ENCODE data around the gene TMOD2. TPM values are rescaled to one million over a fixed set of nuclear protein-coding genes. Genes with fewer than 3 reads are reported as not detected.

The TMOD2 gene
- total RNA-seq, 1 donor from 2014 or later: 1.9 TPM

DNA sequence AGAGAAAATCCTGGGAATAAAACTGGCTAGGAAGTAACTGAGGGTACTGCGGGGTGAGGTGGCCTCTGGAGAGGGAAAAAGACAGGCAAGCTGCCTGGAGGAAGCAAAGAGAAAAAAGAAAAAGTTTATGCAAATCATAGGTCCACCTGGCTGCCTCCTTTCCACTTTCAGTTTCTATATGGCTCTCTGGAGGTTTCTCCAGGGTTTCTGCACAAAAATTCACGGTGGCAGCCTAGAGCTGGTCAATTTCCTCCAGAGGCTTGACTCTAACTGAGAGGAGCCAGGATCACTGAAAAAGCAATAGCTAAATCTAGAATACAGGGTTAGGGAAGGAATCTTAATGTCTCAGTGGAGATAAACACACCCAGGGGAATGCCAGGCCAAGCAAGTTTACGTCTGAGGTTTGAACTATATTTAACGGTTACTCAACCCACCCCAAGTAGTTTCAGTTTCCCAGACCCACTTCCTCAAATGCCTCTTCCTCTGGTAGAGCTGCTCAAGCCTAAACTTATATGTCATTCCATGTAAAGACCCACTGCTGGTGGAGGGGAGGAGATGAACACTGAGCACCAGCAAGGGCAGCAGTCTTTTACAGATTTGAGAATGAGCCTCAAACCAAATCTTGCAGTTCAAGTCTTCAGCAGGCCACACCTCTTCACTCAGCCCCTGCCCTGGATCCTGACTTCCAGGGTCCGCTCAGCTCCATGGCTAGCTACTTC lies 19.7 kb upstream of the TMOD2 start:
- Histone ChIP-seq H3K4me1 (peaks cover 1% of the 10 kb centered on the region), H3K9ac (no peak overlapping the region), H3K9me3 (ENCODE audit: low read depth) (no peaks in the 10 kb centered on the region), H3K27ac (no peak overlapping the region), H3K79me2 (ENCODE audit: low read depth) (no peaks in the 10 kb centered on the region), H2AFZ (replicated peaks) (no peak overlapping the region), H4K20me1 (ENCODE audit: low read depth) (peaks cover 2% of the 10 kb centered on the region), H3K36me3 (no peaks in the 10 kb centered on the region), H3F3A (ENCODE audit: low read depth) (no peaks in the 10 kb centered on the region), H3K4me3 (no peak overlapping the region), H3K27me3 (peaks cover 25% of the 10 kb centered on the region), H3K4me2 (no peak overlapping the region)
- H3K9me3 Mint-ChIP-seq: no peaks in the 10 kb centered on the region
- H3K27ac Mint-ChIP-seq: no peak overlapping the region
- DNase-seq (ENCODE audit: low spot score): no peak
- H3K4me1 Mint-ChIP-seq: peaks cover 42% of the 10 kb centered on the region
- TF ChIP-seq EZH2 (IDR thresholded peaks at IDR 0.05): no peak
- TF ChIP-seq EZH2phosphoT487 (IDR thresholded peaks at IDR 0.05): no peak
- no peak for TF ChIP-seq CTCF (IDR thresholded peaks at IDR 0.05)
- H3K36me3 Mint-ChIP-seq: no peaks in the 10 kb centered on the region
- no peak overlapping the region for H3K4me3 Mint-ChIP-seq
- H3K27me3 Mint-ChIP-seq (ENCODE audit: insufficient read depth, low read depth): peaks cover 9% of the 10 kb centered on the region

- H3K79me2 ChIP-seq (ENCODE audit: low read depth): no peaks in the 10 kb centered on the region
- Mint-ChIP-seq H3K4me3 (no peak overlapping the region), H3K9me3 (no peaks in the 10 kb centered on the region), H3K27ac (no peak overlapping the region), H3K4me1 (peaks cover 35% of the 10 kb centered on the region), H3K27me3 (ENCODE audit: insufficient read depth, low read depth) (peaks cover 10% of the 10 kb centered on the region), H3K36me3 (no peaks in the 10 kb centered on the region)
- H3F3A ChIP-seq (ENCODE audit: low read depth): no peaks in the 10 kb centered on the region
- no peaks in the 10 kb centered on the region for H3K9me3 ChIP-seq (ENCODE audit: low read depth)
- H3K4me1 ChIP-seq: peaks cover 5% of the 10 kb centered on the region
- H3K36me3 ChIP-seq: no peaks in the 10 kb centered on the region
- no peak overlapping the region for H3K9ac ChIP-seq
- DNase-seq (ENCODE audit: low spot score): no peak
- no peak overlapping the region for H3K27ac ChIP-seq
- no peak overlapping the region for H3K4me3 ChIP-seq
- H3K27me3 ChIP-seq: peaks cover 35% of the 10 kb centered on the region
- H2AFZ ChIP-seq (replicated peaks): no peak overlapping the region
- TF ChIP-seq EZH2phosphoT487 (IDR thresholded peaks at IDR 0.05): no peak
- H4K20me1 ChIP-seq (ENCODE audit: low read depth): peaks cover 4% of the 10 kb centered on the region
- H3K4me2 ChIP-seq: no peak overlapping the region
Observed at GRCh38 chr15:51732646-51733045, 18.8 kb upstream of the TMOD2 start.

GRCh38 chr15:51735228-51736010 lies 16.0 kb upstream of the TMOD2 start:
- H3K4me1 ChIP-seq: peaks cover 5% of the 10 kb centered on the region
- H3F3A ChIP-seq (ENCODE audit: low read depth): peaks cover 18% of the 10 kb centered on the region
- TF ChIP-seq EZH2 (IDR thresholded peaks at IDR 0.05) (no peak), EZH2phosphoT487 (IDR thresholded peaks at IDR 0.05) (no peak), CTCF (IDR thresholded peaks at IDR 0.05) (peak; percentile 10)
- peaks cover 62% of the 10 kb centered on the region for H3K27me3 ChIP-seq
- Mint-ChIP-seq H3K27ac (no peak overlapping the region), H3K36me3 (no peaks in the 10 kb centered on the region), H3K4me3 (no peak overlapping the region), H3K9me3 (no peaks in the 10 kb centered on the region), H3K4me1 (peaks cover 40% of the 10 kb centered on the region), H3K27me3 (ENCODE audit: insufficient read depth, low read depth) (peaks cover 10% of the 10 kb centered on the region)
- no peaks in the 10 kb centered on the region for H3K79me2 ChIP-seq (ENCODE audit: low read depth)
- H2AFZ ChIP-seq (replicated peaks): no peak overlapping the region
- no peak overlapping the region for H3K4me3 ChIP-seq
- no peaks in the 10 kb centered on the region for H3K9me3 ChIP-seq (ENCODE audit: low read depth)
- H3K27ac ChIP-seq: no peak overlapping the region
- no peak overlapping the region for H3K9ac ChIP-seq
- no peak overlapping the region for H3K4me2 ChIP-seq
- no peaks in the 10 kb centered on the region for H3K36me3 ChIP-seq
- DNase-seq (ENCODE audit: low spot score): no peak
- H4K20me1 ChIP-seq (ENCODE audit: low read depth): peaks cover 14% of the 10 kb centered on the region

DNA sequence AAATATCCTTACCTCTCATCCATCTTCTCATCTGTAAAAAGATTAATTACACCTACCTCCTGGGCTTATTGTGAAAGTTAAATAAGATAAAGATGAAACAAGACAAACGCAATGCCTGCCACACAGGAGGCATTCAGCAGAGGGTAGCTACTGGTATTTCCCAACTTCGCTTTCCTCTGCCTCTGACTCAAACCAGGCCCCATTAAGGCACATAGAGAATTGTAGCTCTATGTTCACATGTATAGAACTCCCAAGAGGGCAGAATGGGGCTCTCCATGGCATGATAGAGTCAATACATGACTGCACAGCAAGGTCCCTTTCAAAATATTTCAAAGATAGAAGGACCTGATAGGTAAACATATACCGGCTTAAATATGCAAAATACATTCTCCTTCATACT lies 15.3 kb upstream of the TMOD2 start:
- Mint-ChIP-seq H3K27me3 (ENCODE audit: insufficient read depth, low read depth) (peaks cover 10% of the 10 kb centered on the region), H3K36me3 (no peaks in the 10 kb centered on the region), H3K9me3 (no peaks in the 10 kb centered on the region), H3K4me3 (peak overlapping the region; percentile 86), H3K27ac (no peak overlapping the region), H3K4me1 (peaks cover 40% of the 10 kb centered on the region)
- peaks cover 14% of the 10 kb centered on the region for H4K20me1 ChIP-seq (ENCODE audit: low read depth)
- no peak for DNase-seq (ENCODE audit: low spot score)
- H3K4me1 ChIP-seq: peaks cover 5% of the 10 kb centered on the region
- H3K27ac ChIP-seq: no peak overlapping the region
- H3K27me3 ChIP-seq: peaks cover 64% of the 10 kb centered on the region
- H3K36me3 ChIP-seq: no peaks in the 10 kb centered on the region
- no peak overlapping the region for H3K9ac ChIP-seq
- no peak for TF ChIP-seq EZH2 (IDR thresholded peaks at IDR 0.05)
- TF ChIP-seq CTCF (IDR thresholded peaks at IDR 0.05): no peak
- TF ChIP-seq EZH2phosphoT487 (IDR thresholded peaks at IDR 0.05): no peak
- peaks cover 18% of the 10 kb centered on the region for H3F3A ChIP-seq (ENCODE audit: low read depth)
- H3K4me2 ChIP-seq: no peak overlapping the region
- no peaks in the 10 kb centered on the region for H3K9me3 ChIP-seq (ENCODE audit: low read depth)
- H2AFZ ChIP-seq (replicated peaks): no peak overlapping the region
- H3K4me3 ChIP-seq: no peak overlapping the region
- no peaks in the 10 kb centered on the region for H3K79me2 ChIP-seq (ENCODE audit: low read depth)
